SK-N-SH treated with all-trans-retinoic acid at 6 μM for 48 hours (cell line): ENCODE results near the gene PTH1R.

ENCODE experiments used
- ATAC-seq: fragments of 200-7000 bp; cut with Tn5 transposase; 3 replicates; pipeline ENCODE4 v1.9.1; 2020; ENCODE audit warnings: mild to moderate bottlenecking, moderate library complexity
- ARNTL ChIP-seq: fragments of 450-650 bp; formaldehyde crosslinking; IDR thresholded peaks from 2 replicates; pipeline ENCODE4 v1.5.0; 2020; ENCODE audit warnings: low read depth, mild to moderate bottlenecking, moderate library complexity, borderline replicate concordance
- BACH2 ChIP-seq: fragments of 250-450 bp; sonication (Bioruptor Pico); IDR thresholded peaks from 2 replicates; pipeline ENCODE4 v1.9.0; 2021; ENCODE audit warnings: mild to moderate bottlenecking, borderline replicate concordance
- CREB5 ChIP-seq: fragments of 250-450 bp; sonication (Bioruptor Pico); IDR thresholded peaks from 2 replicates; pipeline ENCODE4 v1.5.1; 2020; ENCODE audit warnings: low read depth, mild to moderate bottlenecking, moderate library complexity
- CSDC2 ChIP-seq: fragments of 250-450 bp; sonication (Bioruptor Pico); IDR thresholded peaks from 2 replicates; pipeline ENCODE4 v1.5.0; 2020; ENCODE audit warnings: mild to moderate bottlenecking, moderate library complexity
- CSRNP3 ChIP-seq: fragments of 250-450 bp; sonication (Bioruptor Pico); IDR thresholded peaks from 2 replicates; pipeline ENCODE4 v1.5.1; 2021; ENCODE audit warnings: mild to moderate bottlenecking, moderate library complexity
- ESRRG ChIP-seq: fragments of 250-450 bp; sonication (Bioruptor Pico); IDR thresholded peaks from 2 replicates; pipeline ENCODE4 v1.6.1; 2021; ENCODE audit warnings: mild to moderate bottlenecking
- GLIS3 ChIP-seq: fragments of 250-450 bp; sonication (Bioruptor Pico); IDR thresholded peaks from 2 replicates; pipeline ENCODE4 v1.5.0; 2020; ENCODE audit warnings: mild to moderate bottlenecking, moderate library complexity
- OSR1 ChIP-seq: fragments of 250-450 bp; sonication (Bioruptor Pico); IDR thresholded peaks from 2 replicates; pipeline ENCODE4 v1.8.0; 2022; ENCODE audit warnings: moderate library complexity, mild to moderate bottlenecking, inconsistent platforms
- POU6F1 ChIP-seq: fragments of 250-450 bp; sonication (Bioruptor Pico); IDR thresholded peaks from 2 replicates; pipeline ENCODE4 v1.8.0; 2021; ENCODE audit warnings: low read depth, mild to moderate bottlenecking, moderate library complexity, borderline replicate concordance
- PPARA ChIP-seq: fragments of 250-450 bp; sonication (Bioruptor Pico); IDR thresholded peaks from 2 replicates; pipeline ENCODE4 v1.5.0; 2020; ENCODE audit warnings: mild to moderate bottlenecking, borderline replicate concordance
- RARB ChIP-seq: fragments of 250-450 bp; sonication (Bioruptor Pico); IDR thresholded peaks from 2 replicates; pipeline ENCODE4 v1.8.0; 2021; ENCODE audit warnings: mild to moderate bottlenecking, moderate library complexity
- SNAI2 ChIP-seq: fragments of 250-450 bp; sonication (Bioruptor Pico); IDR thresholded peaks from 2 replicates; pipeline ENCODE4 v1.5.0; 2020; ENCODE audit warnings: mild to moderate bottlenecking, moderate library complexity
- TCF4 ChIP-seq: fragments of 250-450 bp; sonication (Bioruptor Pico); IDR thresholded peaks from 2 replicates; pipeline ENCODE4 v1.8.0; 2021; ENCODE audit warnings: mild to moderate bottlenecking, moderate library complexity, borderline replicate concordance
- TOX ChIP-seq: fragments of 250-450 bp; sonication (Bioruptor Pico); IDR thresholded peaks from 2 replicates; pipeline ENCODE4 v1.8.0; 2021; ENCODE audit warnings: mild to moderate bottlenecking, moderate library complexity, borderline replicate concordance
- ZC3H10 ChIP-seq: fragments of 250-450 bp; sonication (Bioruptor Pico); IDR thresholded peaks from 2 replicates; pipeline ENCODE4 v1.5.1; 2021; ENCODE audit warnings: mild to moderate bottlenecking, moderate library complexity
- ZFP30 ChIP-seq: fragments of 450-650 bp; formaldehyde crosslinking; IDR thresholded peaks from 2 replicates; pipeline ENCODE4 v1.5.0; 2022; ENCODE audit warnings: mild to moderate bottlenecking, moderate library complexity
- ZNF565 ChIP-seq: fragments of 450-650 bp; formaldehyde crosslinking; conservative IDR thresholded peaks from 2 replicates; pipeline ENCODE4 v1.5.0; 2020; ENCODE audit warnings: low read depth, mild to moderate bottlenecking, moderate library complexity
- ZNF70 ChIP-seq: fragments of 450-650 bp; formaldehyde crosslinking; IDR thresholded peaks from 2 replicates; pipeline ENCODE4 v1.5.0; 2020; ENCODE audit warnings: mild to moderate bottlenecking, moderate library complexity
- ZNF8 ChIP-seq: fragments of 450-650 bp; formaldehyde crosslinking; IDR thresholded peaks from 2 replicates; pipeline ENCODE4 v1.5.0; 2020; ENCODE audit warnings: mild to moderate bottlenecking, moderate library complexity

The PTH1R gene

GRCh38 chr3:46880884-46881595, 3.5 kb downstream of the PTH1R start:
- ATAC-seq: no peak

GRCh38 chr3:46881596-46882376, 4.3 kb downstream of the PTH1R start:
- ATAC-seq: peak; percentile 3; the same call in 1 of the 3 replicates
- no peak for TF ChIP-seq ZNF565 (CRISPR knock-in tag)
- TF ChIP-seq ESRRG (CRISPR knock-in tag): no peak
- no peak for TF ChIP-seq CSRNP3
- no peak for TF ChIP-seq ZC3H10 (CRISPR knock-in tag)
- TF ChIP-seq ZNF8 (CRISPR knock-in tag): no peak
- TF ChIP-seq TOX: no peak
- TF ChIP-seq ARNTL (CRISPR knock-in tag): no peak
- TF ChIP-seq OSR1 (CRISPR knock-in tag): no peak
- TF ChIP-seq ZFP30 (CRISPR knock-in tag): no peak
- TF ChIP-seq ZNF70 (CRISPR knock-in tag): no peak
- no peak for TF ChIP-seq POU6F1
- no peak for TF ChIP-seq SNAI2 (CRISPR knock-in tag)
- no peak for TF ChIP-seq CREB5

More at GRCh38 chr3:46880884-46881595, 3.5 kb downstream of the PTH1R start:
- TF ChIP-seq GLIS3 (CRISPR knock-in tag) (no peak), BACH2 (no peak), ZFP30 (CRISPR knock-in tag) (no peak)

- TF ChIP-seq BACH2 (no peak), POU6F1 (no peak), CSDC2 (CRISPR knock-in tag) (no peak), CREB5 (no peak), ZNF565 (CRISPR knock-in tag) (no peak), TCF4 (CRISPR knock-in tag) (no peak), TOX (no peak), RARB (CRISPR knock-in tag) (no peak), PPARA (CRISPR knock-in tag) (no peak), SNAI2 (CRISPR knock-in tag) (no peak), OSR1 (CRISPR knock-in tag) (no peak), ARNTL (CRISPR knock-in tag) (no peak), CSRNP3 (no peak), ZFP30 (CRISPR knock-in tag) (no peak)
- ATAC-seq: peak; percentile 48
These were observed 5.0 kb downstream of the PTH1R start for GRCh38 chr3:46882377-46883053.
